Measurements from ENCODE around the gene CLGN.

Gene CLGN

GRCh38 chr4:140367738-140368137, 59.7 kb downstream of the CLGN start:
- no peaks in the 10 kb centered on the region for H4K20me1 ChIP-seq (ENCODE audit: insufficient read depth, low read length)
- H3F3A ChIP-seq (ENCODE audit: insufficient read depth, low read length), result no peaks in the 10 kb centered on the region
- no peaks in the 10 kb centered on the region for H3K27me3 ChIP-seq (ENCODE audit: insufficient read depth, low read length)
- no peak overlapping the region for H3K9ac ChIP-seq (ENCODE audit: low read length)
- no peaks in the 10 kb centered on the region for H3K79me2 ChIP-seq (ENCODE audit: insufficient read depth, low read length)
- H3K36me3 ChIP-seq (ENCODE audit: insufficient read depth, low read length), result no peaks in the 10 kb centered on the region
- H3K27ac ChIP-seq (ENCODE audit: low read depth, low read length, poor library complexity, severe bottlenecking), result no peak overlapping the region
- no peak overlapping the region for H3K4me2 ChIP-seq (ENCODE audit: low read length)
- no peaks in the 10 kb centered on the region for H3K9me3 ChIP-seq (ENCODE audit: low read length)
- TF ChIP-seq CTCF (IDR thresholded peaks at IDR 0.05; ENCODE audit: low read length), result no peak
- TF ChIP-seq EZH2 (IDR thresholded peaks at IDR 0.05; ENCODE audit: borderline replicate concordance, low read length), result no peak
- H2AFZ ChIP-seq (ENCODE audit: low read length), result no peak overlapping the region
- H3K9me2 ChIP-seq (ENCODE audit: low read depth, low read length), result no peaks in the 10 kb centered on the region
- peaks cover 5% of the 10 kb centered on the region for H3K4me1 ChIP-seq (ENCODE audit: insufficient read depth, low read length, severe bottlenecking)
- no peak overlapping the region for H3K4me3 ChIP-seq (ENCODE audit: low read depth, low read length, poor library complexity, severe bottlenecking)

- Histone ChIP-seq H3K4me3 (ENCODE audit: low read depth, low read length, poor library complexity, severe bottlenecking) (no peak overlapping the region), H2AFZ (ENCODE audit: low read length) (no peak overlapping the region), H3F3A (ENCODE audit: insufficient read depth, low read length) (no peaks in the 10 kb centered on the region), H3K36me3 (ENCODE audit: insufficient read depth, low read length) (no peaks in the 10 kb centered on the region), H3K4me2 (ENCODE audit: low read length) (no peak overlapping the region), H3K9me3 (ENCODE audit: low read length) (no peaks in the 10 kb centered on the region), H3K79me2 (ENCODE audit: insufficient read depth, low read length) (no peaks in the 10 kb centered on the region), H4K20me1 (ENCODE audit: insufficient read depth, low read length) (no peaks in the 10 kb centered on the region), H3K4me1 (ENCODE audit: insufficient read depth, low read length, severe bottlenecking) (no peaks in the 10 kb centered on the region), H3K9ac (ENCODE audit: low read length) (no peak overlapping the region), H3K9me2 (ENCODE audit: low read depth, low read length) (no peaks in the 10 kb centered on the region), H3K27me3 (ENCODE audit: insufficient read depth, low read length) (no peaks in the 10 kb centered on the region), H3K27ac (ENCODE audit: low read depth, low read length, poor library complexity, severe bottlenecking) (no peak overlapping the region)
- TF ChIP-seq EZH2 (IDR thresholded peaks at IDR 0.05; ENCODE audit: borderline replicate concordance, low read length) (no peak), CTCF (IDR thresholded peaks at IDR 0.05; ENCODE audit: low read length) (no peak)
Measured at GRCh38 chr4:140363558-140363957, 63.9 kb downstream of the CLGN start.

- TF ChIP-seq CTCF (IDR thresholded peaks at IDR 0.05; ENCODE audit: low read length), result no peak
- no peak for TF ChIP-seq EZH2 (IDR thresholded peaks at IDR 0.05; ENCODE audit: borderline replicate concordance, low read length)
Measured at GRCh38 chr4:140363051-140363450, 64.4 kb downstream of the CLGN start.

More at GRCh38 chr4:140363051-140363450, 64.4 kb downstream of the CLGN start:
- Histone ChIP-seq H3K9me3 (ENCODE audit: low read length) (no peaks in the 10 kb centered on the region), H3K79me2 (ENCODE audit: insufficient read depth, low read length) (no peaks in the 10 kb centered on the region), H3K4me1 (ENCODE audit: insufficient read depth, low read length, severe bottlenecking) (no peaks in the 10 kb centered on the region), H3F3A (ENCODE audit: insufficient read depth, low read length) (no peaks in the 10 kb centered on the region), H4K20me1 (ENCODE audit: insufficient read depth, low read length) (no peaks in the 10 kb centered on the region), H3K36me3 (ENCODE audit: insufficient read depth, low read length) (no peaks in the 10 kb centered on the region), H3K4me2 (ENCODE audit: low read length) (no peak overlapping the region), H3K4me3 (ENCODE audit: low read depth, low read length, poor library complexity, severe bottlenecking) (no peak overlapping the region), H3K27me3 (ENCODE audit: insufficient read depth, low read length) (no peaks in the 10 kb centered on the region), H3K9ac (ENCODE audit: low read length) (no peak overlapping the region), H3K9me2 (ENCODE audit: low read depth, low read length) (no peaks in the 10 kb centered on the region), H2AFZ (ENCODE audit: low read length) (no peak overlapping the region), H3K27ac (ENCODE audit: low read depth, low read length, poor library complexity, severe bottlenecking) (no peak overlapping the region)
